Renal cortex interstitium (tissue), 11 donors: ENCODE measurements around the gene GTF2H4. TPM values are rescaled to one million over a fixed set of nuclear protein-coding genes. Genes with fewer than 3 reads are reported as not detected.
A peak's percentile ranks its signal among the peaks of the same experiment; 100 is the strongest.

Experiments
- DNase-seq, 11 donors: peaks; one replicate each; pipeline ENCODE4 v3.0.0-alpha.2; 2013; ENCODE audit warnings: low read depth in 9 of 11, low spot score in 4 of 11; ENCODE audit errors: extremely low read depth in 1 of 11
- polyA plus RNA-seq, 3 donors: library from polyadenylated mRNA; unstranded; fragments of 120-200 nt; gene quantifications; one replicate each; pipeline ENCODE4 v1.2.1, GENCODE V29; 2013; ENCODE audit not compliant: insufficient read length in 3 of 3

Gene GTF2H4
- polyA plus RNA-seq, 3 donors = 41.4 to 54.3 (median 48.3) TPM

DNA sequence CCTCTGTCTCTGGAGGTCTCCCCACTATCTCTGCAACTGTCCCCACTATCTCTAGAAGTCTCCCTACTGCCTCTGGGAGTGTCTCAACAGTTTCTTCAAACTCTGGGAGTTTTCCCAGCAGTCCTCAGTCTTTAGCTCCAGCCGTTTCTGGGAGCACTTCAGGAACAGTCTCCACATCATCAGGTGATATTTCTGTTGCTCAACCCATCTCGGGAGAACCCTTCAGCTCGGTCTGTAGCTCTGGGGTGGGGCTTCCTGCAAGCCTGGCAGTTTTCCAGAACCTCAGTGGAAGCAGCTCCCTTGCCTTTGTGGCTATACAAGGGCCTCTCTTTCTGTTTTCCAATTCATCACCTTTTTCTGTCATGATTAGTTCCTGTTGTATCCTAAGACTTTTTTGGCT, 27.0 kb downstream of the GTF2H4 start:
- no peak for DNase-seq

DNA sequence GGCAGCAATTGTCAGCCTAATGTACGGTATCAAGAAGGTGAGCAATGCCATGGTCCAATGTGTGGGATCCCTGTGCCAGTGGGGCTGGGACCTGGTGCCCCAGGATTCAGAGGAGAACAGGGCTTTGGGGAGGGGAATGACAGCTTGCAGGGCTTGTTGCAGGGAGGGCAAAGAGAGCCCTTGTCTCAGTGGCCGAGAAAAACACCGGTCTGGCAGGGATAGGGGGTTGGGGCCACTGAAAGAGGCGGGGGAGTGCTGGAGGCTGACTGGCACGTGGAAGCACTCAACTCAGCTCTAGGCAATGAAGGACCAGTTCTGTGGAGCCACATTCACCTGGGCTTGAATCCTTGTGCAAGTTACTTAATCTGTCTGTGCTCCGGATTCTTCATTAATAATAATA, 29.3 kb downstream of the GTF2H4 start:
- no peak for DNase-seq

DNA sequence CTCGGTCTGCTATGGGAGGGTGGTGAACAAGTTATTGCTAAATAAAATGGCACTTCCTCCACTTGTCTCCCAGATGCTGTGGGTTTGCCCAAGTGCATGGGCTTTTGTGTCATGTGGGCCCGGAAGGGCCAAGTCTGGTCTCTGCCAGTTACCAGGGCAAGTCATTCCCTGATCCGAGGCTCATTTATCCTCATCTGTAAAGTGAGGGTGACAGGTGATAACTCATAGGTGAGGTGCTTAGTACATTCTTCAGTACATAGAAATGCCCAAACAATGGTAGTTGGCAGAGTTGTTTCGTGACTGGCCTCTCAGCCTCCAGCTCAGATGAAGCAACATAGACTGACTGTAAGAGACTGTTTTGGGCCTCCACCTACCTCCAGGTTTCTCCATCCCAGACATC, 30.7 kb downstream of the GTF2H4 start:
- DNase-seq = no peak

DNA sequence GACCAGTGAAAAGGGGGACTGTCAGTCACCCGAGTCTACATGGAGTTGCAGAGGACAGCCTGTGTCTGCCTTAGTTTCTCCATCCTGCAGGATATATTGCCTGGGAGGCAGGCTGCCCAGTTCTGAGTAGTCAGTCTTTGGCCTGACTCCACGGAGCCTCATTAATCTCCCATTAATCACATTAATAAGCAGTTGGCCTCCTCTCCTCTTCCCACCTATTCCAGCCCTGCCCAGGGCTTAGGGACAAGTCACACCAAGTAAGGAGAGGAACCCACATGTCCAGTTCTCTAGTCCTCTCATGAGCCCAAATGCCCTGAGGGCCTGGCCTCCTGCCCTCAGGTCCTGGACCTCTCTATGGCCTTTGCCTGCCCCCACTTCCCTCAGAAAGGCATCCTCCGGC, 31.5 kb downstream of the GTF2H4 start:
- DNase-seq = no peak

DNA sequence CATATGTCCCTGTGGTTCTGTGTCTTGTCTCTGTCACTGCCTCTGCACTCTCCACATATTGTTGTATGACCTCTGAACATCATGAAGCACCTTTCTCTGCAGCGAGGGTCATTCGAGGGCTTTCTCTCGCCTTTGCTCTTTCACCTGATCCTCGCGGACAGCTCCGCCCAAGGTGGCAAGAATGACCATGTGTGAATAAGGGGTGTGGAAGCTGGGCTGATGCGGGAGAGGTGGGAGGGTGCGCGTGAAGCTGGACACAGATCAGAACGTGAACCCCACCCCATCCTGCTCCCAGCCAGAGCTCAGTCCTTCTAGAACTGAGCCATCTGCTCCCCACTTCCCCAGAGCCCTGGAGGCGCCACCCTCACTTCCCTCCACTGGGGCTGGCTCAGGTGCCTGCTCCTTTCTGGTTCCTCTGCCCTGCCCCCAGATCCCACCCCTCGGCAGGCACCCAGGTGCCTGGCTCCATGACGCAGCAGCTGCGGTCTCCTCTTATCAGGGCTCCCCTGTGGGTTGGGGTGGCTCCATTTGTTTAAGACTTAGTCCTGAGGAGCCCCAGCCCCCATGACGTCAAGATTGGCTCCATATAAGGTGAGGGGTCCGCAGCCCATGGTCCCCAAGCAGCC, 32.5 kb downstream of the GTF2H4 start, which contains the start of gene MUCL3:
Gene MUCL3 (plus strand): TSS at position 613 of the 626 bp plus-strand sequence. CDS start 27 bp downstream, outside the sequence.
- no peak for DNase-seq

DNA sequence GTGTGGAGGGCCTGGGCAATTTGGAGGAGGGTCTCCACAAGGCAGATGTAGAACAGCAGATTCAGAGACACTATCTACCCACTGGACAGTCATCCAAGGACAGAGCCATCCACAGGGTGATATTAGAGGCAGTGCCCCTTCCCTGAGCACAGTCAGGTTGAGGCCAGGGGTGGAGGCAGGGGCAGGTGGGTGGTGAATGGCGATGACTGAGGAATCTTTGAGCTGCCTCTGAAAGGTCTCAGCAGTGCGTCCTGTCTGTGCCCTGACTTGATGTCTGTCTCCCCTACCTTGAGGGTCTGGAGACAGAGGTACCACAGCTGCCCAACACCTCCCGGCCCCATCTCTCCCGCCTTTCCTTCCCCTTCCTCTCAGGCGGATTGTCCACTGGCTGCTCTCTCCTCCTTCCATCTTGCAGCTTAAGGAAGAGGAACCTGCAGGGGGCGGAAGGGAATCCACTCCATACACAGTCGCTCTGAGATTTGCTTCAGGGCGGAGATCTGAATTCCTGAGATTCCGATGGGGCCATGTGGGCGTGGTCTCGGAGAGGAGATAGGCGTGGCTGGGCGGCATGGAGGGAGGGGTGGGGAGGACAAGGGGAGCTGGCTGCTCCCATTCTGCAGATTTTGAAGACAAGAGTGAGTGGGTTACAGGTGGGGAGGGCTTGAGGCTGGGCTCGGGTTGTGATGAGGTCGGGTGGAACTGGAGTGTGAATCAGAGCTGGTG, 34.5 kb downstream of the GTF2H4 start:
- DNase-seq = peak; percentile 53 to 84 (median 71)

DNA sequence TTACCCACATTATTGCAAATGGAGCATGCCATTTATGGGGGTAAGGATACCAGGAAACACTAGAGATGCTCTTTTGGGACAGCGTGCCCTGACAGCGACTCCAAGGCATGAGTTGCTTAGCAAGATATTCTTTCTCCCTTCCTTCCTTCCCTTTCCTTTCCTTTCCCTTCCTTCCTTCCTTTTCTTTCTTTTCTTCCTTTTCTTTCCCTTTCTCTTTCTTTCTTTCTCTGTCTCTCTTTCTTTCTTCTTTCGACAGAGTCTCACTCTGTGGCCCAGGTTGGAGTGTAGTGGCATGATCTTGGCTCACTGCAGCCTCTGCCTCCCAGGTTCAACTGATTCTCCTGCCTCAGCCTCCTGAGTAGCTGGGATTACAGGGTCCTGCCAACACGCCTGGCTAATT, 36.0 kb downstream of the GTF2H4 start:
- no peak for DNase-seq

DNA sequence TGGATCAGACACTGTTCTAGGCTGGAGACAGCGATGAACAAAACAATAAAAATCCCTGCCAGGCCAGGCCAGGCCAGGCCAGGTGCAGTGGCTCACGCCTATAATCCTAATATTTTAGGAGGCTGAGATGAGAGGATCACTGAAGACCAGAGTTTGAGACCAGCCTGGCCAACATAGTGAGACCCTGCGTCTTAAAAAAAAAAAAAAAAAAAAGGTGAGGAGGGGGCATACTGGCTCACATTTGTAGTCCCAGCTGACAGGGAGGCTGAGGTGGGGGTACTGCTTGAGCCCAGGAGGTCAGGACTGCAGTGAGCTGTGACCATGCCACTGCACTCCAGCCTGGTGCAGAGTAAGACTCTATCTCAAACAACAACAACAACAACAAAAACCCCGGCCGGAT, 37.3 kb downstream of the GTF2H4 start:
- DNase-seq = no peak

DNA sequence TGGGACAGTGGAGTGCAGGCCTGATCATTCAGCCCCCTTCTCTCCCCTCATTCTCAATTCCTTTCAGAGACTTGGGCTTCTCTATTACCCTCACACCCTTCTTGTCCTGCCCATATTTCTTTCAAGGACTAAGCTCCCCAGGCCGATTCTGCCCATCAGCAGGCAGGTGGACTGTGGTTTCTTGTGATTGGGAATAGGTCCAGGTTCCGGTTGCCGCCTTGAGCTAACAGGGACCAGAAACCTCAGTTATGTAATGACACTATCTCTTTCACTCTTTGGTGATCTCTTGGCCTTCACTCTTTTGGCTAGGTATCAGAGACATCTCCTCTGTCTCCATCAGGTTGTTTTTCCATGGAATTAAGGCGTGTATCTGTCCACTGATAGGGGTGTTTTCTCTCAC, 39.2 kb downstream of the GTF2H4 start:
- no peak for DNase-seq

DNA sequence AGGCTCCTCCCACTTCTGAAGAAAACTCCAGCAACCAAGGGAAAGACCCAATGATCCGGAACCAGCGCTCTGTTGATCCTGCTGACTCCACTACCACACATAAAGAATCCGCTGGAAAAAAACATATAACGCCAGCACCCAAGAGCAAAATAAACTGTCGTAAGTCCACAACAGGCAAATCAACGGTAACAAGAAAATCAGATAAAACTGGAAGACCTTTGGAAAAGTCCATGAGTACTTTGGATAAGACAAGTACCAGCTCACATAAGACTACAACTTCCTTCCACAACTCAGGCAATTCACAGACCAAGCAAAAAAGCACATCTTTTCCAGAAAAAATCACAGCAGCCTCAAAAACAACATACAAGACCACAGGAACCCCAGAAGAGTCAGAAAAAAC, 40.8 kb downstream of the GTF2H4 start:
- no peak for DNase-seq

DNA sequence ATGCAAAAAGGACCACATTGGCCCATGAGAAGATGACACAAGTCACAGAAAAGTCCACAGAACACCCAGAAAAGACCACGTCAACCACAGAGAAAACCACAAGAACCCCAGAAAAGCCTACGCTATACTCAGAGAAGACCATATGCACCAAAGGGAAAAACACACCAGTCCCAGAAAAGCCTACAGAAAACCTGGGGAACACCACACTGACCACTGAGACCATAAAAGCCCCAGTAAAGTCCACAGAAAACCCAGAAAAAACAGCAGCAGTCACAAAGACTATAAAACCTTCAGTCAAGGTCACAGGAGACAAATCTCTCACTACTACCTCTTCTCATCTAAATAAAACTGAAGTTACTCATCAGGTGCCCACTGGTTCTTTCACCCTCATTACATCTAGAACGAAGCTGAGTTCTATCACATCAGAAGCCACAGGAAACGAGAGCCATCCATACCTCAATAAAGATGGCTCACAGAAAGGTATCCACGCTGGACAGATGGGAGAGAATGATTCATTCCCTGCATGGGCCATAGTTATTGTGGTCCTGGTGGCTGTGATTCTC, 44.0 kb downstream of the GTF2H4 start:
- no peak for DNase-seq

DNA sequence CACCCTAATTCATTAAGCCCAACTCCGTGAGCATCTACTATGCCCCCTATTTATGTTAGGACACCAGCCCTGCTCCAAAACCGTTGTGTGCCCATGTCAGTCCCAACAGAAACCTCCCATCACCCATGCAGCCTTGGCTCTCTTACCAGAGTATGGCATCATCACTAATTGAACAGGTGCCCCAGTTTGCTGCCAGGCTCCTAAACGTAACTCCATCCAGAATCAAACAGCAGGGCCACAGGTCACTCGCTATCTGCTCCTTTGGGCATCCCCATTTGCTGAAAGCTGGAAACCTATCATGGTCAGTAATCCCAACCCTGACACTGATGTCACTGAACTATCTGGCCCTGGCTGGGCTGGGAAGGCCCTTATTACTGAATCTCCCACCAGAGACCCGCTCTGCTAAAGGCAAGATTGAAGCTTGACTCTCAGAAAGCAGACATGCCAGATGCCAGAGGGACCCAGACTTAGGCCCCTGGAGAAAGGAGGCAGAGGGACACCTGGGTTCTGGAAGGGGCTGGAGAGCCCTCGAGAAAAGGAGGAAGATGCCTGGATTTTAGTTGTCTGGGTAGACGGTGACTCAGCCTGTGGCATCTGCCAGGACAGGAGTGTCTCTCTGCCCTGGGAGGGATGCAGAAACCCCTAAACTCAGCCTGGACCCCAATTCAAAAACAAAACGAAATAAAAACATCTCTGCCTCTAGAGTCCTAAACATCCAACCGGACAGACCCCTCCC, 46.8 kb downstream of the GTF2H4 start:
- DNase-seq = no peak

DNA sequence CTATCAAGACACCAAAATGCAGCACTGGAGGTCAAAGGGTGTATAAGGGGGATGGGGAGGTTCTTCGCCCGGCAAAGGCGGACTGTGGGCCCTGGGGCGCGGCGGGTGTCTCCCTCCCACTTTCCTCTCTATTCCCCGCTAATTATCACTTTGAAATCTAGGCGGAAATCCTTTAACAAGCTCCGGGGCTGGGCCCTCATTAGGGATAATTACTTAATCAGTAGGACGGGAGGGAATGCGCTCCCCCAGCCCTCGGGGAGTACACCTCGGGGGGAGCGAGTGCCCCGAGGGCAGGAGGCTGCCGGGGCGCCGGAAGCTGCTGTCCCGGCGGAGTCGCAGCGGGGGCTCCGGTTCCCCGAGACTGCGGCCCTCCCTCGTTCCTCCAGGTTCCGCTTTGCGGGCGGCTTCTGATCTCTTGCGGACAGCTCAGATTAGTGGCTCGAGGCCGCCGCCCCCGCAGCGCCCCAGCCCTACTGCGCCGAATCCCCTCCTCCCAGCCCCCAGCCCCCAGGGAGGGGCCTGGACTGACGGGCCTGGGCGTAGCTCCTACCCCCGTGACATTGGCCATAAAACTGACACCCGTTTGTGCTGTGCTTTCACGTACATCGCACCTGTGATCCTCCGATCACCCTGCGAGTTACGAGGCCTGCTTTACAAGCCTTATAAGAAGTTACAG, 47.5 kb downstream of the GTF2H4 start:
- peak in 9 of 11 donors; percentile 27 to 61 (median 45) for DNase-seq

DNA sequence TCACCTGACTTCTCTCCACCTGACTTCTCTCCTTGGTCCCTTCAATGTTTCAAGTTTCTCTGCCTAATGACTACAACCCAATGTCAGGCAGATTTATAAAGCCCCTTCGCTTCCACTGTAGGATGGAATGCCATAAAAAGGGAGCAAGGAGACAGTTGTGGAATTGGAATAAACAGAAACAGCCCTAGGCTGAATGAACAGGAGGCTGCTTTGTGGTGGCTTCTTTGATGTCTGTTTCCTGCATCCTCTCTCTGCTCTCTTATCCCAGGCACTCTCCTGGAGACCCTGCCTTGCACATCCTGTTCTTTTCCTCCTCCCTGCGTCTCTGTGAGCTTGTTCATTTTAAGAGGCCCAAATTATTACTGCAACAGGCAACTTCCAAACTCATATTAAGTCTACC, 49.7 kb downstream of the GTF2H4 start:
- DNase-seq = no peak

DNA sequence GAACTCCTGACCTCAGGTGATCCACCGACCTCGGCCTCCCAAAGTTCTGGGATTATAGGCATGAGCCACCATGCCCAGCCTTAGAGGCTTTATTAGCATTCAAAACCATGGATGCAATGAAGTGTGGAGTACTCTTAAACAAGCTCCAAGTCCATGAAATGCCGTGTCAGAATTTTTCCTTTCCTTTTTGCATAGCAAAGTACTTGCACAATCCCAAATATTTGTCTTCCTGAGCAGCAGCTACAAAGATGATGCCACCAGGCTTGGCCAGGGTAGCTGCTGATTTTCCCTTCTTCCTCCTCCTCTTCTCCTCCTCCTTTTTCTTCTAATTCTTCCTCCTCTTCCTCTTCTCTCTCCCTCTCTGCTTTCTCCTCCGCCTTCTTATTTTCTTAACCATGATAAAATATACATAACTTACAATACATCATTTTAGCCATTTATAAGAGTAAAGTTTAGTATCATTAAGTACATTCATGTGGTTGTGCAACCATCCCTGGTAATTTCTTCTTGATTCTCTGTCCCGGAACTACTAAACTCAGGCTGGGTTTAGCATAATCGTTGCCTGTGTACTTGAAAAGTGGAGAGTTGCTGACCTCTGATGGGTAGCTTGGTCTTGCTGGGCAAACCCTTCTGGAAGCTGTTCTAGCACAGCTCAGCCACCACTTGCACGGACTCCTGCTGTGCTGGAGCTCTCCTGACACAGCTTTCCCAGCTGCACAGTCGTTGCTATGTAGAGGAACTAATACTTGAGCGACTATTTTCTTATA, 53.1 kb downstream of the GTF2H4 start:
- no peak for DNase-seq

DNA sequence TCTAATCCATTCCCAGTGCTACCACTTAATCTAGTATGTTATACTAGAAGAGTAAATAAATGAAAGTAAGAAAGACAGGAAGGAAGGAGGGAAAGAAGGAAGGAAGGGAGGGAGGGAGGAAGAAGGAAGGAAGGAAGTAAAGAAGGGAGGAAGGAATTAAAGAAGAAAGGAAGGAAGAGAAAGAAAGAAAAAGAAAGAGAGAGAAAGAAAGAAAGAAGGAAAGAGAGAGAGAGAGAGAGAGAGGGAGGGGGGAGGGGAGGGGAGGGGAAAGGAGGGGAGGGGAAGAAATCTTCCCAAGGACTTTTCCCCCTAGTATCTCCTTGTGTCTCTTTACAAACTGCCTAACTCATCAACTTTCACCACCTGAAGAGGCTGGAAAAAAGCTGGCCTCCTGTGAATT, 54.7 kb downstream of the GTF2H4 start:
- no peak for DNase-seq

DNA sequence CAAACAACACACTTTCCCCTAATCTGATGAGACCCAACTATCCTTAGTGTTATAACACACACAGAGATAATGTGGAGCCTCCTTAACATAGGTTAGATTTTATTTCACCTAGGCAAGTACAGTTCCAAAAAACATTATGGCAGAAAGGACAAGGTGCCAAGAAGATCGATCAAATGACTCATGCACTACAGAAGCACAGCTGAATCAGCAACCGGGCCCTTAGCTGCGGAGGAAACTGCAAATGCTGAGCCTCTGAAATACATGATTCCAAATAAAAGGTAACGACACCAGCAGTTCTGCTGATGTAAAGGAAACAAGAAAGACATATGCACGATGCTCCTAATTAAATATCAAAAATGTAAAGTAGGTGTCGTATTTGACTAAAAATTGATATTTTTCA, 55.6 kb downstream of the GTF2H4 start:
- no peak for DNase-seq
